CD4-positive, alpha-beta T cell (primary cell): ENCODE results near the gene TULP4. TPM values are rescaled to one million over a fixed set of nuclear protein-coding genes. Genes with fewer than 3 reads are reported as not detected.
A peak's percentile ranks its signal among the peaks of the same experiment; 100 is the strongest.

Source experiments
- ATAC-seq: fragments of 200-7000 bp; cut with Tn5 transposase; one replicate; pipeline ENCODE4 v1.10.0; 2022; ENCODE audit warnings: mild to moderate bottlenecking; ENCODE audit not compliant: poor library complexity
- CTCF ChIA-PET: fragments of 350-600 bp; sonication (Branson Sonifier 250); formaldehyde crosslinking; loops from one replicate; lab custom pipeline; 2021; ENCODE audit warnings: antibody characterized with exemption, inconsistent platforms; lab: Charles Lee
- POLR2A ChIA-PET: fragments of 350-600 bp; sonication (Branson Sonifier 250); formaldehyde crosslinking; loops from one replicate; lab custom pipeline; 2021; ENCODE audit warnings: antibody characterized with exemption, inconsistent platforms; lab: Charles Lee
- DNase-seq, 14 experiments: peaks; one replicate each; pipeline ENCODE4 v3.0.0-alpha.2; 2013 to 2020; ENCODE audit warnings: mixed read lengths in 2 of 14
- H3K27ac ChIP-seq, 2 donors: one replicate each; pipeline versions ENCODE4 v1.5.1 to v1.7.0; 2013; ENCODE audit warnings: low read length in 2 of 2, low read depth in 1 of 2, mild to moderate bottlenecking in 1 of 2
- H3K27me3 ChIP-seq, 2 experiments: 1 replicate in 1 of 2; 2 replicates in 1 of 2; pipeline versions ENCODE4 v1.6.1 to v1.7.0; 2013; ENCODE audit warnings: low read length in 2 of 2, control low read depth in 1 of 2, mild to moderate bottlenecking in 1 of 2, moderate library complexity in 1 of 2; ENCODE audit not compliant: insufficient read depth in 2 of 2, control insufficient read depth in 1 of 2
- H3K36me3 ChIP-seq: one replicate; pipeline ENCODE4 v1.6.1; 2013; ENCODE audit warnings: low read length, control low read depth; ENCODE audit not compliant: insufficient read depth
- H3K4me1 ChIP-seq: one replicate; pipeline ENCODE4 v1.6.1; 2013; ENCODE audit warnings: low read length, control low read depth; ENCODE audit not compliant: insufficient read depth
- H3K4me3 ChIP-seq: one replicate; pipeline ENCODE4 v1.5.1; 2013; ENCODE audit warnings: mild to moderate bottlenecking, low read length, moderate library complexity
- H3K9me3 ChIP-seq, 2 experiments: 1 replicate in 1 of 2; 2 replicates in 1 of 2; pipeline versions ENCODE4 v1.6.1 to v1.7.0; 2013; ENCODE audit warnings: low read length in 2 of 2, mild to moderate bottlenecking in 2 of 2, control low read depth in 1 of 2, moderate library complexity in 1 of 2; ENCODE audit not compliant: control insufficient read depth in 1 of 2, insufficient read depth in 1 of 2
- H3K27ac Mint-ChIP-seq: one replicate; pipeline ENCODE4 v1.8.0; 2020; ENCODE audit warnings: mixed read lengths
- H3K27me3 Mint-ChIP-seq: one replicate; pipeline ENCODE4 v1.8.0; 2021; ENCODE audit warnings: mixed read lengths
- H3K36me3 Mint-ChIP-seq: one replicate; pipeline ENCODE4 v1.8.0; 2021; ENCODE audit warnings: low read depth, mixed read lengths
- H3K4me1 Mint-ChIP-seq: one replicate; pipeline ENCODE4 v1.8.0; 2021; ENCODE audit warnings: low read depth, mixed read lengths
- H3K4me3 Mint-ChIP-seq: one replicate; pipeline ENCODE4 v1.8.0; 2020; ENCODE audit warnings: mild to moderate bottlenecking, mixed read lengths
- H3K9me3 Mint-ChIP-seq: one replicate; pipeline ENCODE4 v1.8.0; 2020; ENCODE audit warnings: mixed read lengths
- intact Hi-C, 2 experiments: fragments of 100-400 bp; cut with DNase I in 1 of 2; cut with micrococcal nuclease in 1 of 2; formaldehyde crosslinking; loops; one replicate each; pipeline versions ENCODE4 v1.15.1 to v1.9.0; 2023 to 2025; cut with DNase I, micrococcal nuclease
- total RNA-seq, 174 experiments: library from RNA in 2 of 174; stranded (reverse) in 2 of 174; gene quantifications; one replicate each; pipeline ENCODE4 v1.2.3 and lab custom pipeline; 2021 to 2026
- TF ChIP-seq, protein P1 (sequence below): fragments of 200-600 bp; IDR thresholded peaks from one replicate; pipeline ENCODE4 v1.8.0; 2022; ENCODE audit warnings: antibody characterized with exemption, mild to moderate bottlenecking

TULP4 gene
- total RNA-seq, 2 experiments from 2014 or later, result 66.1 to 68.2 TPM

DNA sequence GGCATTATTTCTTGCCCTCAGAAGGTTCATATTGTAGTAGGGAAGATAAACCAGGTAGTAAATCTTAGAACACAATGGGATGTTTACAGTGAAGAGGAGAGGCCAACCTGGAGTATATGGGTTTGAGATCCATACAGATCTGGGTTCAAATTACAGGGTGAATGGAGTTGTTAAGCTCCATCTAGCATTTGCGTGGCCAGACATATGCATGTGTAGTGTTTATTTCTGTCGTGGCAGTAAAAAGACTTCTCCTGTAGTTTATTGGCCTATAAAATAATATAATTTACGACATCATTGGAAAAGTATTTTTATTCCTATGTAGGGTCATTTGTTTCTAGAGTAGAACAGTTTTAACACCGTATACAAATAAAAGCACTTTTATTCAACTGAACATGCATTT, 25.2 kb upstream of the TULP4 start:
- Histone ChIP-seq H3K4me1 (peaks cover 38% of the 10 kb centered on the region), H3K36me3 (no peaks in the 10 kb centered on the region), H3K4me3 (no peak overlapping the region), H3K9me3 (no peaks in the 10 kb centered on the region), H3K27ac (no peak overlapping the region), H3K27me3 (no peaks in the 10 kb centered on the region)
- POLR2A ChIA-PET, result no interaction called here
- Mint-ChIP-seq H3K9me3 (no peaks in the 10 kb centered on the region), H3K27ac (no peak overlapping the region), H3K4me3 (no peak overlapping the region), H3K36me3 (no peaks in the 10 kb centered on the region), H3K4me1 (peaks cover 78% of the 10 kb centered on the region), H3K27me3 (no peaks in the 10 kb centered on the region)
- ATAC-seq, result no peak
- CTCF ChIA-PET, result no interaction called here
- TF ChIP-seq, protein P1, sequence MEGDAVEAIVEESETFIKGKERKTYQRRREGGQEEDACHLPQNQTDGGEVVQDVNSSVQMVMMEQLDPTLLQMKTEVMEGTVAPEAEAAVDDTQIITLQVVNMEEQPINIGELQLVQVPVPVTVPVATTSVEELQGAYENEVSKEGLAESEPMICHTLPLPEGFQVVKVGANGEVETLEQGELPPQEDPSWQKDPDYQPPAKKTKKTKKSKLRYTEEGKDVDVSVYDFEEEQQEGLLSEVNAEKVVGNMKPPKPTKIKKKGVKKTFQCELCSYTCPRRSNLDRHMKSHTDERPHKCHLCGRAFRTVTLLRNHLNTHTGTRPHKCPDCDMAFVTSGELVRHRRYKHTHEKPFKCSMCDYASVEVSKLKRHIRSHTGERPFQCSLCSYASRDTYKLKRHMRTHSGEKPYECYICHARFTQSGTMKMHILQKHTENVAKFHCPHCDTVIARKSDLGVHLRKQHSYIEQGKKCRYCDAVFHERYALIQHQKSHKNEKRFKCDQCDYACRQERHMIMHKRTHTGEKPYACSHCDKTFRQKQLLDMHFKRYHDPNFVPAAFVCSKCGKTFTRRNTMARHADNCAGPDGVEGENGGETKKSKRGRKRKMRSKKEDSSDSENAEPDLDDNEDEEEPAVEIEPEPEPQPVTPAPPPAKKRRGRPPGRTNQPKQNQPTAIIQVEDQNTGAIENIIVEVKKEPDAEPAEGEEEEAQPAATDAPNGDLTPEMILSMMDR, result no peak
- no peak for DNase-seq
- intact Hi-C loops, result loop anchor here in 1 of 2 experiments (5.0 kb wide), 1 partner anchor 55 kb away; no protein-coding TSS in a partner anchor

DNA sequence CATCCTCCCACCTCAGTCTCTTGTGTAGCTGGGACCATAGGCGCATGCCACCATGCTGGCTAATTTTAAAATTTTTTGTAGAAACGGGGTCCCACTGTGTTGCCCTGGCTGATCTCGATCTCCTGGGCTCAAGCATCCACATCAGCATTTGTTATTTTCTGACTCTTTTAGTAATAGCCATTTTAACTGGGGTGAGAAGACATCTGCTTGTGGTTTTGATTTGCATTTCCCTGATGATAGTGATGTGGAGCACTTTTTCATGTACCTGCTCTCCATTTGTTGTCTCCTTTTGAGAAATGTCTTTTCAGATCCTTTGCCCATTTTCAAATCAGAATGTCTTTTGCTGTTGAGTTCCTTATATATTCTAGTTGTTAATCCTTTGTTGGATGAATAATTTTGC, 22.2 kb upstream of the TULP4 start:
- CTCF ChIA-PET, result no interaction called here

DNA sequence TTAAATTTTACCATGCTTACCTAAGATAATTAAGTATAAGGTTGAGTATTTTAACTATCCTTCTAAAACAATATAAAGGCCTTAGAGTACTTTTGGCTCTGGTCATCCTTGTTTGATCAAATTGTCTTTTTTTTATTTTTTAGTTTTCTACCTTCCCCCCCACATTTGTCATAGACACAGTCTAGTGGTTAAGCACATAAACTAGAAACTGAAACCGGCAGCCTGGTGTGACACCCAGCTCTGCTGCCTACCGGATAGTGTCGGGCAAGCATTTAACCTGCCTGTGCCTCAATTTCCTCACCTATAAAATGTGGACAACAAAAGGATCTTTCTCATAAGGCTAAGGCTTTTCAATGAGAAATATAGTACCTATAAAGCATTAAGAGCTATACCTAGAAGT, 21.6 kb upstream of the TULP4 start:
- H3K27ac ChIP-seq, result peak overlapping the region; percentile 36 to 42
- Mint-ChIP-seq H3K36me3 (peaks cover 19% of the 10 kb centered on the region), H3K4me3 (peak overlapping the region; percentile 80), H3K27ac (peak overlapping the region; percentile 91), H3K4me1 (peaks cover 56% of the 10 kb centered on the region), H3K9me3 (no peaks in the 10 kb centered on the region), H3K27me3 (no peaks in the 10 kb centered on the region)
- peaks cover 2% of the 10 kb centered on the region for H3K36me3 ChIP-seq
- TF ChIP-seq, protein P1, result no peak
- peaks cover 9% of the 10 kb centered on the region for H3K4me1 ChIP-seq
- CTCF ChIA-PET, result interaction anchor here (1.3 kb wide), 1 partner anchor 32 kb away, joined by 3 read pairs; no protein-coding TSS in a partner anchor
- POLR2A ChIA-PET, result interaction anchor here (1.0 to 1.9 kb wide), 5 partner anchors 18 to 58 kb away, joined by 3 to 8 read pairs (median 5); no protein-coding TSS in a partner anchor
- peak overlapping the region; percentile 4 for H3K4me3 ChIP-seq
- no peaks in the 10 kb centered on the region for H3K27me3 ChIP-seq
- ATAC-seq, result peak; percentile 98
- intact Hi-C loops, result loop anchor here in 1 of 2 experiments (1.0 to 5.0 kb wide), 2 partner anchors 19 to 58 kb away; no protein-coding TSS in a partner anchor
- H3K9me3 ChIP-seq, result peaks cover 0 to 4% of the 10 kb centered on the region in 2 experiments
- peak; percentile 33 to 88 (median 45) for DNase-seq

More for the DNA sequence above, 22.2 kb upstream of the TULP4 start:
- TF ChIP-seq, protein P1, result no peak
- POLR2A ChIA-PET, result interaction anchor here (1.0 to 1.9 kb wide), 3 partner anchors 19 to 57 kb away, joined by 3 to 8 read pairs (median 5); no protein-coding TSS in a partner anchor
- Histone ChIP-seq H3K36me3 (peaks cover 2% of the 10 kb centered on the region), H3K4me1 (peaks cover 13% of the 10 kb centered on the region), H3K27me3 (no peaks in the 10 kb centered on the region), H3K9me3 (no peaks in the 10 kb centered on the region), H3K4me3 (peak overlapping the region; percentile 4), H3K27ac (peak overlapping the region; percentile 36 to 42)
- Mint-ChIP-seq H3K27ac (peak overlapping the region; percentile 91), H3K4me1 (peaks cover 61% of the 10 kb centered on the region), H3K36me3 (peaks cover 14% of the 10 kb centered on the region), H3K9me3 (no peaks in the 10 kb centered on the region), H3K27me3 (no peaks in the 10 kb centered on the region), H3K4me3 (peak overlapping the region; percentile 80)
- ATAC-seq (peak; percentile 48), DNase-seq (peak in 3 of 14 experiments; percentile 37 to 56 (median 43))
- intact Hi-C loops, result loop anchor here in 1 of 2 experiments (1.0 to 5.0 kb wide), 2 partner anchors 19 to 58 kb away; no protein-coding TSS in a partner anchor
